Activated T-cell treated with anti-CD3 and anti-CD28 coated beads for 4 hours (primary cell): ENCODE results near the gene LCE2C.
"Not testable (repeated sequence)": the region's sequence is repeated elsewhere in the genome, so short reads cannot be mapped to it uniquely, and the experiment has no call there.

Experiments
- DNase-seq: peaks from one replicate; pipeline ENCODE4 v3.0.0-alpha.2; 2020

The LCE2C gene, protein sequence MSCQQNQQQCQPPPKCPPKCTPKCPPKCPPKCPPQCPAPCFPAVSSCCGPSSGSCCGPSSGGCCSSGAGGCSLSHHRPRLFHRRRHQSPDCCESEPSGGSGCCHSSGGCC

GRCh38 chr1:152674983-152675382, at the start of gene LCE2C:
TSS of gene LCE2C (plus strand) at chr1:152675279. CDS start at chr1:152676016, 737 bp downstream.
- not testable (repeated sequence) for DNase-seq

GRCh38 chr1:152626744-152627143, 48.3 kb upstream of the LCE2C start:
- no peak for DNase-seq

DNA sequence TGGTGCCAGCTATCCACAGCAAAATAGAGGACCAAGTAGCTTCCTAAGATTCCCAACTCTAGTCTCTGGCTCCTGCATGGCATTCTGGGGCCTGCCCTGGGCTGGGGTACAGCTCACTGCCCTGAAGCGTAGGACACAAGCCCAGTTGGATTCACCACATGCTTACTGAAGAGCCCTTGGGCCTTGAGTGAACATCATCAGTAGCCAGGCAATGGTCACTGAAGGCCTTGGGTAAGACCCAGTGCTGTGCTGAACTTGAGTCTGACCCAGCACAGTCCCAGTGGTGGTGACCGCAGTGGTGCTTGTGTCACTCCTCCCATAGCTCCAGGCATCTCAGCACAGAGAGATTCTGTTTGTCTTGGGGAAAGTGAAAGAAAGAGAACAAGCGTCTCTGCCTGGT, 44.5 kb upstream of the LCE2C start:
- DNase-seq = no peak

- no peak for DNase-seq
Measured at GRCh38 chr1:152640351-152640750, 34.7 kb upstream of the LCE2C start.

GRCh38 chr1:152643945-152644344, 31.1 kb upstream of the LCE2C start:
- DNase-seq = no peak

- no peak for DNase-seq
Measured at GRCh38 chr1:152645146-152645545, 29.9 kb upstream of the LCE2C start.

- DNase-seq = no peak
Measured at GRCh38 chr1:152646656-152647055, 28.4 kb upstream of the LCE2C start.

DNA sequence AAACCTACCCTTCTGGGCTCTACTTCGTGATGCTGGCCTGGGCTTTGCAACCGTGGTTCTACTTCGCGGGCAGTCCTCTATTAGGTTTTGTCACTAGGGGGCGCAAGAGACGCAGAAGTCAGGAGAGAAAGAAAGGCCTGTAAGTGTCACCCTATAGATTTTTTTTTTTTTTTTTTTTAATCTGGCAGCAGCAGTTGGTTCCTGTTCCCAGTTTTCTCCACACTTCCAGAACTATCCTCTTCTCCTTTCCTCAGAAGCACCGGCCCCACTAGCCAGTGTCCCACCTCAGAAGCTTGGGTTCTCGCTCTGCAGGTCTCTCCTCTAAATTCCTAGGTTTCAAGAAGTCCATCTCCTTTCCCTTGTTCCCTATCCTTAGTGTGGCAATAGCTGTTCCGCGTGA, 21.0 kb upstream of the LCE2C start:
- DNase-seq = peak; percentile 18

DNA sequence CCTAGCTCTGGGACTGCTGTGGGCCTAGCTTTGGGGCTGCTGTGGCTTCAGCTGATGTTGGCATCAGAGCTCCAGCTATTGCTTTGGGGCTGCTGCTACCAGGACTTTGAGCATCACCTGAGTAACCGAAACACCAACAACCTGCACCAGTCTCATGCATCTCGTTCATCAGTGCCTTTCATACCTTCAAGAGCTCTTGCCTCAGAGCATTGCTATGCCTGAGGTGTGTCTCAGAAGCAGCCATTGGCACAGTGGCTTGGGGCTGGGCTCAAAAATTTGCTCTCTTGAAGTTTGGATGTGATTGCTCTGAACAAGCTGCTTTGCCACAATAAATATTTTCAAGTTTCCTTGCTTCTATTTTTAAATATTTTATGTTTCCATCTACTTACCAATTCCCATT, 18.6 kb upstream of the LCE2C start:
- no peak for DNase-seq

DNA sequence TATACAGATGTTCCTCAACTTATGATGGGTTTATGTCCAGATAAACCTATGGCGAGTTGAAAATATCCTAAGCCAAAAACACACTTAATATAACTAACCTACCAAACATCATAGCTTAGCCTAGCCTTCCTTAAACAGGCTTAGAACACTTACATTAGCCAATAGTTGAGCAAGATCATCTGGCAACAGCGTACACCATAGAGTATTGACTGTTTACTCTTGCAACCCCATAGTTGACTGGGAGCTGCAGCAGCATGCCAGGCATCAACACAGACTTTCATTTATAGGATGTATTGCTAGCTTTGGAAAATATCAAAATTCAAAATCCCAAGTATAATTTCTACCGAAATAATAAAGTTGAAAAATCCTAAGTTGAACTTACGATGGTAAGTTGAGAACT, 17.4 kb upstream of the LCE2C start:
- DNase-seq = no peak

DNA sequence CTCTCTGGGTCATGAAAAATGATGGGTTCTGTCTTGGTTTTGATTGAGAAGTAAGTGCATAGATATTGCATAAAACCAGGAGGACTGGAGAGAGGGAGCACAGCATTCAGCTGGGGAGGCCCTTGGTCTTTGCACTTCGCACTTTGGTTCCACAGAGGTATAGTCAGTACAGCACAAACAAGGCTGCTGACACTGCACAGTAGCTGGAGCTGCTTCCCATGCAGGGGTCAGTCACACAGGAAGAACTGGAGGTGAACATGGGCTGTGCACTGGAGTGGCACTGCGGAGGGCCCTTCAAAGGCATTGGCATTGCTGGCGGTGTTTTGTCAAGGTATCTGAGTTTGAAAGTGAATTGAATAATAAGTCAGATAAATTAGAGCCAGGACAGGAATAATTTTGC, 16.4 kb upstream of the LCE2C start:
- no peak for DNase-seq

- no peak for DNase-seq
Measured at GRCh38 chr1:152663098-152663497, 12.0 kb upstream of the LCE2C start, which contains the start of gene LCE2D. TSS of gene LCE2D (plus strand) at chr1:152663380. CDS start at chr1:152664106, 726 bp downstream.

- not testable (repeated sequence) for DNase-seq
Measured at GRCh38 chr1:152666171-152666570, 8.9 kb upstream of the LCE2C start.

DNA sequence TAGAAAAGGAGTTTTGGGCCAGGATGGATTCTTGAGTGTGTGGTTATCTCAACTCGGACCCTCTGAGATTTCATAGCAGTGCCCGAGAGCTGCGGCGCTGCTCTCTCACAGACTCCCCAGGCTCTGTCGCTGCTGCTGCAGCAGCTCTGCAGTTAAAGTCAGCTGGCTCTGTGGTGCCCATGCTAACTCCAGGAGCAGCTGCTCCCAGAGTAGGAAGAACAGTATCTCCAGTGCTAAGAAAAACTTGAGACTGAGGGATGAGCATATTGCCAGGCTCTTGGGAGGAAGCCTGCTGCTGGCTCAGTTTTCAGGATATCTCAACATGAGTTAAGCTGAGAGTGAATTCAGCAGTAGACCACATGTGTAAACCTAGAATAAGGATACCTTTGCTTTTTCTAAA, 7.4 kb upstream of the LCE2C start:
- DNase-seq = no peak

DNA sequence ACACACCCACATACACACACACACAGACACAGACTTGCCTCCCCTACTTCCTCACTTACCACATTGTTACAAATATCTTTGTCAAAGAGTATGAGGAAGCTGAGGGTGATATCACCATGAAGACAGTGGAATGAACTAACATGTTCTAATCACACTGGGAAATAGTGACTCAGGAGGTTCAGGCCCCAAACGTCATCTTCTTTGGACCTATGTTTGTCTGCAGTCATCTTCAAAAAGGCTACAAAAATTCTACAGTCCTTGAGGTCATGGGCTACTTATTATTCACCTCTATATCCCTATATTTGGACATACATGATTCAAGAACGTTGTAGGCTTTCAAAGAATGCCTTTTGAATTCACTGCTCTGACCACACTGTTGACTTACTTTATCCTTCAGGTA, 2.1 kb upstream of the LCE2C start:
- no peak for DNase-seq

GRCh38 chr1:152679459-152679858, 4.4 kb downstream of the LCE2C start:
- no peak for DNase-seq

DNA sequence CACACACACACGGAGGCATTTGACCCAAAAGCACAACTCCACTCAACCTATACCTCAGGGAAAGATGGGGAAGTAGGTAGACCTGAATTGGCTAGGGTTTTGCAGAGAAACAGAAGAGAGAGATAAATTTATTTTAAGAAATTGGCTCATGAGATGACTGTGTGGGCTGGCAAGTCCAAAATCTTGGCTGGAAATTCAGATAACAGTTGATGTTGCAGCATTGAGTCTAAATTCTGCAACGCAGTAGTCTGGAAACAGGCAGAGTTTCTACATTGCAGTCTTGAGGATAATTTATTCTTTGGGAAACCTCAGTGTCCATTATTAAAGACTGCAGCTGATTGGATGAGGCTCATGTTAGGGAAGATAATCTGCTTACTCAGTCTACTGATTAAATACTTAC, 6.5 kb downstream of the LCE2C start:
- no peak for DNase-seq

- DNase-seq = no peak
Measured at GRCh38 chr1:152683846-152684245, 8.8 kb downstream of the LCE2C start.

DNA sequence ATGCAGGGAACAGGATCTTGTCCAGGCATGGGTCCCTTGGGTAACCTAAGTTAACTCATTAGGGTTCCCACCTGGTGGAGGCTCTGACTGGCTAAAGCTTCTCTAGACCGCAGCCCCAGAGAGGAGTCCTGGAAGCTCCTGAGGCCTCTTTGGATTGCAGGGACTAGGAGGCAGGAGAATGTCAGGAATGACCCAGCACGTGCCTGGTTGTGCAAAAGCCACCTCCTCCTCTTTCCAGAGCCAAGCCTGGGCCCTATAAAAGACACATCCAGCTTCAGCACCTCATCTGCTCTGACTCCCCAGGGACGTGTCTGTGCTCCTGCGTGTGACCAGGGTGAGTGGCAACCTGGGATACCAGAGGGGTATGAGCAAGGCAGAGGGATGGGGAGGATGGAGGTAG, 10.7 kb downstream of the LCE2C start, which contains the start of gene LCE2B:
Gene LCE2B, plus strand, starts transcription at position 301 of the 400 bp plus-strand sequence. CDS start 721 bp downstream, outside the sequence.
- DNase-seq = not testable (repeated sequence)

- DNase-seq = no peak
Measured at GRCh38 chr1:152697701-152698600, 22.9 kb downstream of the LCE2C start, which contains the start of gene LCE2A. TSS of gene LCE2A (plus strand) at chr1:152698345. CDS start at chr1:152698902, 557 bp downstream.

DNA sequence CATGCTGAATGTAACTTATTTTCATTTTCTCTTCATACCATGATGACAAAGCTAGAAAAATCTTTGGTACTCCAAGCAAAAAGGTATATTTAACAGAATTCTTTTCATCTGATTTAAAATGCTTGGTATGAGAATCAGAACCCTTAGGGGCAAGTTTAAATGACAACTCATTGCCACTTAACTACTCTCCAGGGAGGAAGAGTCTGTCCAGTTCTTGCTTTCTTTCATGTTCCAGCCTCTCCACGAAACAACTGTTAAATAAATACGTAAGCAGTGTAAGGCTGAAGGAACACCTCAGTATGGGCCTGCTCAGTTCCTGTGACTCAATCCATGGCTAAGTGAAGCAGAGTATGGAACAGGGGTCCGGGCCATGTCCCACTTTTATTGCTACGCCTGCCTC, 24.7 kb downstream of the LCE2C start:
- DNase-seq = no peak

GRCh38 chr1:152707860-152708259, 32.8 kb downstream of the LCE2C start, which contains the start of gene LCE4A:
TSS of gene LCE4A (plus strand) at chr1:152708160. CDS start at chr1:152709076, 916 bp downstream.
- DNase-seq = no peak

DNA sequence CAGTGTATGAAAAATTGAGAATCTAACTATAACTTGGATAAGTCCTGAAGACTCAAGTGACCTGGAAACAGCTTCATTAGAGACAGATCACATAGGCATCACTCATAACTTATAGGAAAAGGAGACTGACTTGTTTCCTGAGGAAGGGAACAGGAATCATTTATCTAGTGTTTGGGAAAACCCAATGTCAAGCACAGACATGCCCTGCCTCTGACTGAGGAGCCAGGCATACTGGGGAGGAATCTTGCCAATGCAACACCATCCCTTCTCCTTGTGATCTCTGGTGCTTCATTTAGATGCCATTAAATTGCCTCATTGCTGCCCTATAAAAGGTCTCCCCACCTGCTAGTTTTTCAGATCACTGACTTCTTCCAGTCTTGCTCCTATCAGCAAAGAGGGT, 43.2 kb downstream of the LCE2C start:
- DNase-seq = no peak

DNA sequence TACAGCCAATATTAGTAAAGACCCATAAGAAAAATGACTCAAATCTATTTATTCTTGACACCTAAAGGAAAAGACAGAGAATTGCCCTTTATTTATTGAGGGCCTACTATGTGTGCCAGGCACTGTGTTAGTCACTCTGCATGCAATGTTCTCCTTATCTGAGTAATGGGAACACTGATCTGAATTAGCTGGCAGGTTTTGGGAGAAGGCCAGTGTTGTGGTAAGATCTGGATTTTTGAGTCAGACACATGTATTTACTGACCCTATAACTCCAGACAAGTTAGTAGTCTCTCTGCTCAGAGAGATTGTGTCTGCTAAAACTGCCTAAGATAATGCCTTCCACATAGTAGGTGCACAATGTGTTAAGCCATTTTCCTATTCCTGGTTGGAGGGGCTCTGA, 50.2 kb downstream of the LCE2C start:
- no peak for DNase-seq
